Heart right ventricle (tissue), 16 donors: Measurements from ENCODE around the gene EBF3. TPM values are rescaled to one million over a fixed set of nuclear protein-coding genes. Genes with fewer than 3 reads are reported as not detected.

Experiments used
- ATAC-seq, 8 donors: fragments of 200-7000 bp; cut with Tn5 transposase; one replicate each; pipeline ENCODE4 v1.9.1; 2020; ENCODE audit warnings: mild to moderate bottlenecking in 8 of 8, moderate library complexity in 8 of 8, moderate number of reproducible peaks in 1 of 8
- DNase-seq, 2 donors: peaks; one replicate each; pipeline ENCODE4 v3.0.0-alpha.2; 2020
- H3K27ac ChIP-seq, 10 donors: fragments of 200-600 bp; sonication (generic) in 2 of 10; one replicate each; pipeline versions ENCODE4 v1.5.0 to v1.8.0; 2020 to 2022; ENCODE audit warnings: mild to moderate bottlenecking in 3 of 10
- H3K27me3 ChIP-seq, 7 donors: fragments of 200-600 bp; one replicate each; pipeline ENCODE4 v1.8.0; 2021 to 2022; ENCODE audit warnings: mild to moderate bottlenecking in 2 of 7
- H3K36me3 ChIP-seq, 9 donors: fragments of 200-600 bp; sonication (generic) in 1 of 9; one replicate each; pipeline versions ENCODE4 v1.5.0 to v1.8.0; 2020 to 2022; ENCODE audit warnings: mild to moderate bottlenecking in 2 of 9
- H3K4me1 ChIP-seq, 9 donors: fragments of 200-600 bp; sonication (generic) in 1 of 9; one replicate each; pipeline versions ENCODE4 v1.5.0 to v1.8.0; 2020 to 2022; ENCODE audit warnings: mild to moderate bottlenecking in 4 of 9
- H3K4me3 ChIP-seq, 10 donors: fragments of 200-600 bp; sonication (generic) in 2 of 10; one replicate each; pipeline versions ENCODE4 v1.5.0 to v1.8.0; 2020 to 2022; ENCODE audit warnings: mild to moderate bottlenecking in 7 of 10, moderate library complexity in 2 of 10
- H3K9me3 ChIP-seq, 11 donors: fragments of 200-600 bp in 10 of 11; sonication (generic) in 2 of 11; one replicate each; pipeline versions ENCODE4 v1.5.0 to v1.8.0; 2013 to 2022; ENCODE audit warnings: mild to moderate bottlenecking in 2 of 11, control low read depth in 1 of 11, moderate library complexity in 1 of 11
- WGBS, 2 donors: extraction: QIAGEN DNeasy Blood & Tissue Kit; methylation state at CpG; one replicate each; pipeline ENCODE4 v1.1.7; 2013; ENCODE audit warnings: inconsistent platforms in 1 of 2; 5-methylcytosine and 5-hydroxymethylcytosine counted together
- intact Hi-C, 10 donors: fragments of 100-400 bp; cut with DNase I; formaldehyde crosslinking; loops; one replicate each; pipeline versions ENCODE4 v1.11.1 to v1.14.2; 2022
- polyA plus RNA-seq, 2 donors: library from polyadenylated mRNA; stranded (reverse); fragments of 200-250 nt; gene quantifications; one replicate each; pipeline ENCODE4 v1.2.3, GENCODE V29; 2013
- total RNA-seq, 10 donors: library from RNA; stranded (reverse); fragmentation: NEBNext Ultra II Directional in 3 of 10; extraction: Animal tissue kit (Norgen Biotek cat#: 25700) in 3 of 10; gene quantifications; one replicate each; pipeline versions ENCODE4 v1.2.1 to v1.2.4, GENCODE V29; 2021 to 2023
- TF ChIP-seq, protein P1 (sequence below), 9 donors: fragments of 200-600 bp; sonication (generic) in 2 of 9; IDR thresholded peaks; one replicate each; pipeline versions ENCODE4 v1.5.0 to v1.8.0; 2021 to 2022; ENCODE audit warnings: antibody characterized with exemption in 9 of 9, mild to moderate bottlenecking in 5 of 9, moderate library complexity in 1 of 9
- donor health status: Arrhythmogenic right ventricular cardiomyopathy.
- donor health status: ischemic (EF 13 %, LVEDD 7.1; RV severe dilation, severe dysfunction).
- donor health status: healthy with polysubstance abuse.
- donor health status: DM: no; HTN: yes; CAD: no.
- donor health status: DM: no; HTN: no; CAD: no.
- donor health status: ischemic (EF 25% LVEDD 6.9; RV normal size, moderate dysfunction).
- donor health status: ischemic (EF 25% LVEDD 5.7; RV mildly dilated, moderate dysfunction).
- donor health status: healthy.
- donor health status: DM: yes; HTN: yes; CAD: no.
- donor health status: Ischemic cardiomyopathy.
- donor health status: ischemic (EF 35%, LVEDD 5.7; RV mildly dilated, moderate dysfunction).
- donor health status: nonischemic (EF 11% LVEDD 7.7; RV severe dilation, severe dysfunction).
- donor health status: DM: yes; HTN: yes; CAD: no.
- donor health status: PGD.
- donor health status: ischemic (EF 29% LVEDD 5.4; RV normal size, mild dysfunction).
- donor health status: nonischemic (EF 23%, LVEDD 6.1; RV moderate dilation, normal function).

EBF3 gene
- total and polyA plus RNA-seq, 12 donors, result 3.9 to 12.2 (median 5.6) TPM

DNA sequence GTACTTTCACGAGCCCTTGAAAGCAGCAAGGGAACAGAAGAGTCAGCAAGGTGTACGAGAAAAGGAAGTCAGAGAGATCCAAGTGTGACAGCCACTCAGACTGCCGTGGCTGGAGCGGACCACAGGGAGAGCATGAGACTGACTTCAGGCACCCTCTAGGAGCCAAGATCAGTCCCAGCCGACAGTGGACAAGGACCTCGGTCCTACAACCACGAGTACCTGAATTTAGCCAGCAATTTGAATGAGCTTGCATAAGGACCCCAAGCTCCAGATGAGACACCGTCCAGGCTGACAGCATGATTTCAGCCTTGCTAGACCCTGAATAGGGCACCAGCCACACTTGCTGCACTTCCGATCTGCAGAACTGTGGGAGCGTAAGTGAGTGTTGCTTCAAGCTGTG is 13.7 kb upstream of the EBF3 start:
- no peak for ATAC-seq
- peaks cover 0 to 13% (median 7%) of the 10 kb centered on the region in 11 donors for H3K9me3 ChIP-seq
- WGBS, 2 donors, result 90 to 91% methylated on average over 10 of the region's 10 CpGs
- H3K36me3 ChIP-seq, result no peaks in the 10 kb centered on the region
- H3K4me3 ChIP-seq, result no peak overlapping the region
- H3K4me1 ChIP-seq, result no peaks in the 10 kb centered on the region
- H3K27ac ChIP-seq, result no peak overlapping the region
- DNase-seq, result no peak
- intact Hi-C loops, result loop anchor here in 4 of 10 donors (10.0 kb wide), 5 partner anchors 147 to 1763 kb away; partner anchors contain the start of gene MGMT (in 1 of the 4)
- TF ChIP-seq, protein P1, sequence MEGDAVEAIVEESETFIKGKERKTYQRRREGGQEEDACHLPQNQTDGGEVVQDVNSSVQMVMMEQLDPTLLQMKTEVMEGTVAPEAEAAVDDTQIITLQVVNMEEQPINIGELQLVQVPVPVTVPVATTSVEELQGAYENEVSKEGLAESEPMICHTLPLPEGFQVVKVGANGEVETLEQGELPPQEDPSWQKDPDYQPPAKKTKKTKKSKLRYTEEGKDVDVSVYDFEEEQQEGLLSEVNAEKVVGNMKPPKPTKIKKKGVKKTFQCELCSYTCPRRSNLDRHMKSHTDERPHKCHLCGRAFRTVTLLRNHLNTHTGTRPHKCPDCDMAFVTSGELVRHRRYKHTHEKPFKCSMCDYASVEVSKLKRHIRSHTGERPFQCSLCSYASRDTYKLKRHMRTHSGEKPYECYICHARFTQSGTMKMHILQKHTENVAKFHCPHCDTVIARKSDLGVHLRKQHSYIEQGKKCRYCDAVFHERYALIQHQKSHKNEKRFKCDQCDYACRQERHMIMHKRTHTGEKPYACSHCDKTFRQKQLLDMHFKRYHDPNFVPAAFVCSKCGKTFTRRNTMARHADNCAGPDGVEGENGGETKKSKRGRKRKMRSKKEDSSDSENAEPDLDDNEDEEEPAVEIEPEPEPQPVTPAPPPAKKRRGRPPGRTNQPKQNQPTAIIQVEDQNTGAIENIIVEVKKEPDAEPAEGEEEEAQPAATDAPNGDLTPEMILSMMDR (IDR thresholded peaks at IDR 0.05), result no peak
- peaks cover 0 to 64% (median 32%) of the 10 kb centered on the region in 7 donors for H3K27me3 ChIP-seq

DNA sequence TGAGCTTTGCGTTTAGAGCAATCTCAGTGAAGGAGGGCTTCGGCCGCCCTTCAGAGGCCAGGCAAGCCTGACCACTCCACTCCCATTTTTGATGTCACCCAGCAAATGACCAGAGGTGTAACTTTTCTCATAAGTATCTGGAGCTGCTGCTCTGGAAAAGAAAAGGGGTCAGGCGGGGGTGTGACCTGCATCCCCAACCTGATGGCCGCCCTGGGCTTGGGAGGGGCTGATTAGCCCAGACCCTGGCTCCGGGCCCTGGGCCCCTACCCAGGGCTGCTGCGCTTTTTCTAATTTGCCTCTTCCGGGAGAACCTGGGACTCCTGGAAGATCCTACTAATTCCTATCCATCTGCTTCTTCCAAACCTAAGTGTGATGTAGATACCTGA is 9.6 kb upstream of the EBF3 start:
- peaks cover 0 to 35% (median 33%) of the 10 kb centered on the region in 9 donors for H3K4me1 ChIP-seq

DNA sequence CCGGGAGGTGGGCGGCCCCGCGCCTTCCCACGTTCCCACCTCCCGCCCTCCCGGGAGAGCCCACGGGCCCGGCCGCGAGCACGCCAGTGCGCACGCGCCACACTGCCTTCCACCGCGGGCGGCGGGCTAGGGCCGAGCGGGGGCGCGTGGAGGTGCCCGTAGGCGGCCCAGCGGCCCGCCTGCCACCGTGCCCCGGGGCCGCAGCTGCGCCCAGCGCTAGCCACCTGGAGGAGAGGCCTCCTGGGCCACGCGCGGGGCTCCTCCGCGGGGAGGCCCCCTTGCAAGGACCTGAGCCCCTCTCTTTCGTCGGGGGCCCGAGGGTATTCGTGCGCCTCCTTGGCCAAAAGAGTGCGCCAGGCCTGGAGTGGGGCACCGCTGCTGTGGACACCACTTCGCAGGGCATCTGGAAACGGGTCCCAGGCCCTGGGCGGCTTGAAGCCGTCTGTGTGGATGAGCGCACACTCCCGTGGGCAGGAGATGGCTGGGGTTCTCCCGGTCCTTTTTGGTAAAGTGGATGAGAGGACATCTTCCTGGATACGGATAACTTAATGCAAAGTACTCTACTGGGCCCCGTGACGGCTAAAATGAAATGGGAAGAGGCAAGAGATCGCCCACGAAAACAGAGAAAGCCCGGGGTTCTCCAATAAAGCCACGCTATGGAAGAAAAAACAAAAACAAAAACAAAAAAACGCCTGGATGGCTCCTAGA is 9.0 kb upstream of the EBF3 start:
- Histone ChIP-seq H3K36me3 (no peaks in the 10 kb centered on the region), H3K27me3 (peaks cover 8 to 92% (median 76%) of the 10 kb centered on the region in 7 donors), H3K27ac (no peak overlapping the region), H3K4me3 (peak overlapping the region in 3 of 10 donors; percentile 26 to 69 (median 29)), H3K9me3 (no peaks in the 10 kb centered on the region), H3K4me1 (peaks cover 0 to 40% (median 34%) of the 10 kb centered on the region in 9 donors)
- no peak for DNase-seq
- ATAC-seq, result no peak
- intact Hi-C loops, result loop anchor here in 7 of 10 donors (5.0 to 10.0 kb wide), 11 partner anchors 139 to 1758 kb away; partner anchors contain the start of genes C10orf143 (in 1 of the 7) and MGMT (in 1 of the 7)
- TF ChIP-seq, protein P1 (IDR thresholded peaks at IDR 0.05), result no peak
- 29 to 30% methylated on average over 51 to 59 of the region's 59 CpGs for WGBS, 2 donors

More for the DNA sequence above, 9.6 kb upstream of the EBF3 start:
- Histone ChIP-seq H3K27ac (no peak overlapping the region), H3K27me3 (peaks cover 8 to 92% (median 71%) of the 10 kb centered on the region in 7 donors), H3K9me3 (no peaks in the 10 kb centered on the region), H3K4me3 (no peak overlapping the region), H3K36me3 (no peaks in the 10 kb centered on the region)
- DNase-seq (no peak), ATAC-seq (no peak)
- TF ChIP-seq, protein P1 (IDR thresholded peaks at IDR 0.05), result no peak
- intact Hi-C loops, result loop anchor here in 7 of 10 donors (5.0 to 10.0 kb wide), 11 partner anchors 139 to 1759 kb away; partner anchors contain the start of genes C10orf143 (in 1 of the 7) and MGMT (in 1 of the 7)
- 82 to 88% methylated on average over 8 of the region's 8 CpGs for WGBS, 2 donors

DNA sequence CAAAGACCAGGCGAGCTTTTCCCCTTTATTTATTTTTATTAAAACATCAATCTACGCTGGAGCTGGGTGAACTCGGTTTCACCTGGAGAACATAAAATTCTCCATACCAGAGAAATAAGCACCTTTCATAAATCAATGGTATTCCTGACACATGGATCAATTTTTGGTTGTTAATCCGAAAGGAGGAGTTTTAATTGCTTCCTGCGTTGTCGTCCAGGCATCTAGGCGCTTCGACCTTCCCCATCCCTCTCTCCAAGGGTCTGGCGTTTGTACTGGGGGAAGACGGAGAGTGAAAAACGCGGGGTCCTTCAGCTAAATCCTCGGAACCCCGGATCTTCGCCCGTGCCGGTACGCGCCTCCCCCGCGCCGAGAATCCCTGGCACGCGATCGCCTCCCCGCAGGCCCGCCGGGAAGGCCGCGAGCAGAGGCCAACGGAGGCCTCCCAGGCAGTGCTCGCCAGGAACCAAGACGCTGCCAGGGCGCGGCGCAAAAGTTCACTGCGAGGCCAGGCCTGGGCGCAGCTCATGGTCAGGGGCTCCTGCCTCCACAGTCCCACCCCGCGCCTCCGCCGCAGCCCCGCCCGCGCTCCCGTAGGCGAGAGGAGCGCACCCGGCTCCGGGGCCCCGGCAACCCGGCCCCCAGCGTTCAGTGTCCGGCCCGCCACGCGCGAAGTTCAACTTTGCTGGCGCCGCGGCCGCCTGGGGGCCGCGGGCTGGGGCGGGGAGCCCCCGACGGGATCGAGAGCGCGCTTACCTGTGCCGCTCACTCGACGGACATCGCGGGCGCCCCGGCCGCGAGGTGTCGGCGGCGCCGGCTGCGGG is 8.3 kb upstream of the EBF3 start:
- Histone ChIP-seq H3K4me3 (peak overlapping the region in 9 of 10 donors; percentile 19 to 69 (median 51)), H3K27me3 (peaks cover 8 to 98% (median 79%) of the 10 kb centered on the region in 7 donors), H3K9me3 (no peaks in the 10 kb centered on the region), H3K4me1 (peaks cover 0 to 42% (median 34%) of the 10 kb centered on the region in 9 donors), H3K36me3 (no peaks in the 10 kb centered on the region), H3K27ac (no peak overlapping the region)
- TF ChIP-seq, protein P1 (IDR thresholded peaks at IDR 0.05), result no peak
- intact Hi-C loops, result loop anchor here in 7 of 10 donors (5.0 to 10.0 kb wide), 11 partner anchors 140 to 1758 kb away; partner anchors contain the start of genes C10orf143 (in 1 of the 7) and MGMT (in 1 of the 7)
- WGBS, 2 donors, result 1 to 3% methylated on average over 47 to 84 of the region's 84 CpGs
- peak in 1 of 2 donors; percentile 43 for DNase-seq
- ATAC-seq, result peak in 1 of 8 donors; percentile 31
